Calu3 (cell line): ENCODE measurements around the gene EP400. TPM values are rescaled to one million over a fixed set of nuclear protein-coding genes. Genes with fewer than 3 reads are reported as not detected.
A peak's percentile ranks its signal among the peaks of the same experiment; 100 is the strongest.
"Not testable (repeated sequence)": the region's sequence is repeated elsewhere in the genome, so short reads cannot be mapped to it uniquely, and the experiment has no call there.

Experiments used
- BruUV-seq: library from RNA; stranded (reverse); fragments of 400-500 nt; replicated peaks from 2 replicates; lab custom pipeline; 2021; lab: Mats Ljungman, UMichigan
- CTCF ChIA-PET: fragments of 300-600 bp; sonication (Branson Sonifier 250); formaldehyde crosslinking; loops from one replicate; lab custom pipeline; 2022; ENCODE audit warnings: antibody characterized with exemption; lab: Charles Lee
- DNase-seq: peaks from one replicate; pipeline ENCODE4 v3.0.0; 2022
- H3K27ac Mint-ChIP-seq: one replicate; pipeline ENCODE4 v1.8.0; 2022; ENCODE audit warnings: mixed read lengths; ENCODE audit not compliant: unreplicated experiment
- H3K27me3 Mint-ChIP-seq: one replicate; pipeline ENCODE4 v1.8.0; 2022; ENCODE audit warnings: mixed read lengths; ENCODE audit not compliant: unreplicated experiment
- H3K36me3 Mint-ChIP-seq: one replicate; pipeline ENCODE4 v1.8.0; 2022; ENCODE audit warnings: mild to moderate bottlenecking, moderate library complexity, mixed read lengths; ENCODE audit not compliant: insufficient read depth, unreplicated experiment
- H3K4me1 Mint-ChIP-seq: one replicate; pipeline ENCODE4 v1.8.0; 2022; ENCODE audit warnings: mild to moderate bottlenecking, low read depth, mixed read lengths; ENCODE audit not compliant: unreplicated experiment
- H3K4me3 Mint-ChIP-seq: one replicate; pipeline ENCODE4 v1.8.0; 2022; ENCODE audit warnings: mild to moderate bottlenecking, low read depth, moderate library complexity, mixed read lengths; ENCODE audit not compliant: unreplicated experiment
- H3K9me3 Mint-ChIP-seq: one replicate; pipeline ENCODE4 v1.8.0; 2022; ENCODE audit warnings: low read depth, mixed read lengths; ENCODE audit not compliant: unreplicated experiment
- CTCF ChIP-seq: fragments of 200-600 bp; IDR thresholded peaks from one replicate; pipeline ENCODE4 v1.8.0; 2022; ENCODE audit warnings: antibody characterized with exemption; ENCODE audit not compliant: unreplicated experiment
- intact Hi-C: fragments of 100-400 bp; cut with micrococcal nuclease; formaldehyde crosslinking; loops from one replicate; pipeline ENCODE4 v1.10.0; 2022; ENCODE audit not compliant: unreplicated experiment
- total RNA-seq: library from RNA; stranded (reverse); gene quantifications from 2 replicates; pipeline ENCODE4 v1.2.3, GENCODE V29; 2022

Gene EP400
- total RNA-seq, 1 experiment from 2014 or later: 88.7 TPM

DNA sequence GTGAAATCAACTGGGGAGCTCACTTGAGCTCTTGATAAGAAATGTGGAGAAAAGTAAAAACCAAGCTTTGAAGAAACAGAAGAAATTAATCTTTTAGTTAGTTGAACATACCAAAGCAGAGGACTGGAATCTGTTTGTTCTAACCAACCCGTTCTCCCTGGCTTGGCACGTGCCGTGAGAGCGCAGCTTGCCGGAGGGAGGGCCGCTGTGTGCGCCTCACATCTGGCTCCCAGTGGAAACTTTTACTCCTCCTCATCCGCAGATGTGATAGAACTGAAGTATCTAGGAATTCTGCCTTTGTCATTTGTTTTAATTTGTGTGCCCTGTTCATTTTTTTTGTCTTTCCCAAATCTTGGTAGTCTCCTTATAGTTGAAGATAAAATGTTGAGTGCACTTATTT lies 129.5 kb downstream of the EP400 start:
- TF ChIP-seq CTCF: no peak
- peaks cover 32% of the 10 kb centered on the region for H3K36me3 Mint-ChIP-seq
- no peak for DNase-seq
- H3K27me3 Mint-ChIP-seq: no peaks in the 10 kb centered on the region
- H3K9me3 Mint-ChIP-seq: no peaks in the 10 kb centered on the region
- no peak overlapping the region for H3K27ac Mint-ChIP-seq
- H3K4me1 Mint-ChIP-seq: peaks cover 12% of the 10 kb centered on the region
- no TSS peak for BruUV-seq
- no peak overlapping the region for H3K4me3 Mint-ChIP-seq
- intact Hi-C loops: no loop called here
- CTCF ChIA-PET: no interaction called here

- peaks cover 37% of the 10 kb centered on the region for H3K36me3 Mint-ChIP-seq
- intact Hi-C loops: no loop called here
These were observed 130.0 kb downstream of the EP400 start for GRCh38 chr12:132079695-132080094.

DNA sequence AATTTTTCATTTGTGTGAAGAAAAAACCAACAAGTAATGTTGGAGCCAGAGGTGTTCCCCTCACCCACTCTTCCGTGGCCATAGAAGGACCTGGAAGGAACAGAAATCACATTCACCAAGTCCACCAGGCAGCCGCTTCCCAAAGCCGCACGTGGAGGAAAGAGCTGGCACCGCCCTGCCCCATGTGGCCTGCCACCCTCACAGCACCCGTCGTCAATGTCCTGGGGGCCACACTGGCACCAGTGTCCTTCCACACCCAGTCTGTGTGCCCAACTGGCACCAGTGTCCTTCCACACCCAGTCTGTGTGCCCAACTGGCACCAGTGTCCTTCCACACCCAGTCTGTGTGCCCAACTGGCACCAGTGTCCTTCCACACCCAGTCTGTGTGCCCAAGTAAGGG lies 130.8 kb downstream of the EP400 start:
- DNase-seq, CTCF ChIA-PET, intact Hi-C loops, H3K4me3 Mint-ChIP-seq, H3K27ac Mint-ChIP-seq, H3K9me3 Mint-ChIP-seq, BruUV-seq, H3K27me3 Mint-ChIP-seq: not testable (repeated sequence)
- peaks cover 20% of the 10 kb centered on the region for H3K4me1 Mint-ChIP-seq
- peaks cover 37% of the 10 kb centered on the region for H3K36me3 Mint-ChIP-seq

More at GRCh38 chr12:132079695-132080094, 130.0 kb downstream of the EP400 start:
- Mint-ChIP-seq H3K27ac (no peak overlapping the region), H3K9me3 (no peaks in the 10 kb centered on the region), H3K4me3 (no peak overlapping the region), H3K27me3 (no peaks in the 10 kb centered on the region), H3K4me1 (peaks cover 12% of the 10 kb centered on the region)
- DNase-seq: no peak
- no peak for TF ChIP-seq CTCF
- CTCF ChIA-PET: no interaction called here
- no TSS peak for BruUV-seq

DNA sequence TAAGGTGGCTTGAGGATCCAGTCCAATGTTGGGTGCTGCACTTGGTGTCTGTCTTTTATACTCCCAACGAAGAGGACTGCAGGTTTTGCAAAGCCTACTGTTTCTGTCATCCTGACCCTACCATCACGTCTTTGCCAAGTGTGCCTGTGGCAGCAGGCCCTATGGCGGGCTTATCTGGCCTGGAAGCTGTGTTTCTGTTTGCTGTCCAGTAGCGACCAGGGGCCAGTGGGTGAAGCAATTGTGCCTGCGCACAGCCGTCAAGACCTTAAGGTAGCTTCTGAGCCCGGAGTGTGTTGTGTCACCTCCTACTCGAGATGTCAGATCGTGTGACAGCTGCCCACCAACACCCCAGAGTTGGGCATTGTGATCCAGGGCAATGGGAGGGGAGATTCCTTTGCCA lies 131.7 kb downstream of the EP400 start:
- no TSS peak for BruUV-seq
- DNase-seq: no peak
- H3K27ac Mint-ChIP-seq: no peak overlapping the region
- intact Hi-C loops: no loop called here
- H3K9me3 Mint-ChIP-seq: no peaks in the 10 kb centered on the region
- peaks cover 33% of the 10 kb centered on the region for H3K36me3 Mint-ChIP-seq
- TF ChIP-seq CTCF: no peak
- no peak overlapping the region for H3K4me3 Mint-ChIP-seq
- peaks cover 21% of the 10 kb centered on the region for H3K4me1 Mint-ChIP-seq
- H3K27me3 Mint-ChIP-seq: no peaks in the 10 kb centered on the region
- CTCF ChIA-PET: no interaction called here

- DNase-seq: no peak
- Mint-ChIP-seq H3K4me3 (peak overlapping the region; percentile 94), H3K36me3 (peaks cover 36% of the 10 kb centered on the region), H3K9me3 (no peaks in the 10 kb centered on the region), H3K4me1 (peaks cover 21% of the 10 kb centered on the region), H3K27me3 (no peaks in the 10 kb centered on the region), H3K27ac (peak overlapping the region; percentile 60)
- TSS peak; percentile 59 for BruUV-seq
- TF ChIP-seq CTCF: no peak
- intact Hi-C loops: no loop called here
- CTCF ChIA-PET: no interaction called here
These were observed 133.8 kb downstream of the EP400 start for GRCh38 chr12:132083614-132083940.
